ENCODE results near the gene ANXA1. TPM values are rescaled to one million over a fixed set of nuclear protein-coding genes. Genes with fewer than 3 reads are reported as not detected.

ANXA1 gene
- polyA plus RNA-seq, 1 experiment: 596 TPM

DNA sequence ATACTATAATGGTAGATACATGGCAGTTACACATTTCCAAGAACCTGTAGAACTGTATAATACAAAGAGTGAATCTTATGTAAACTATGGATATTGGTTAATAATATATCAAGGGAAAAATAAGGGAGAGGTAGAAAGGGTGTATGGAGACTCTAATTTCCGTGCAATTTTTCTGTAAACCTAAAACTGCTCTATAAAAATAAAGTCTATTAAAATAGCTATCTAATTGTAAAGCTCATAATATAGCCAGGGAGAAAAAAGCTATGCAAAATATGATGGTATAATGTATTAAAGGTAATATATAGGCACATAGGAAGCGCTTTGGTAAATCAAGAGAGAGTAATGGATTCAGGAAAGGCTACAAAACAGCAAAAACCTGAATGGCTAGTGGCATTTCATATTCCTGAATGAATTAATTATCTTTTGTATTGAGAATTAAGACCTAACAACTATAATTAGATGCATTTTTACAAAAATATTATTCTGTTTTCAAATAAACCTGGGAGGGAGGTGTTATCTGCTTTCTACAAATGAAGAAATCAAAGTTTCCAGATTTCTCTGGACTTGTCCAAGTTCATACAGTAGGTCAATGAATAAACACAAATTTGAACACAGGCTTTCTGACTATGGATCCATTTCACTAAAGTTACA, 22.8 kb downstream of the ANXA1 start:
- Histone ChIP-seq H3K27me3 (ENCODE audit: control insufficient read depth, insufficient read depth, low read length) (no peaks in the 10 kb centered on the region), H3K4me3 (ENCODE audit: low read depth, low read length) (no peak overlapping the region), H3K9me3 (ENCODE audit: control insufficient read depth, insufficient read depth, low read length) (no peaks in the 10 kb centered on the region), H3K27ac (ENCODE audit: low read depth, low read length) (no peak overlapping the region)
- CTCF ChIA-PET: interaction anchor here (0.6 to 5.5 kb wide), 4 partner anchors 8 to 316 kb away, joined by 3 to 31 read pairs (median 12); no protein-coding TSS in a partner anchor
- POLR2A ChIA-PET: no interaction called here
- no peak for DNase-seq (ENCODE audit: low read depth, low spot score)
- TF ChIP-seq, protein P1, sequence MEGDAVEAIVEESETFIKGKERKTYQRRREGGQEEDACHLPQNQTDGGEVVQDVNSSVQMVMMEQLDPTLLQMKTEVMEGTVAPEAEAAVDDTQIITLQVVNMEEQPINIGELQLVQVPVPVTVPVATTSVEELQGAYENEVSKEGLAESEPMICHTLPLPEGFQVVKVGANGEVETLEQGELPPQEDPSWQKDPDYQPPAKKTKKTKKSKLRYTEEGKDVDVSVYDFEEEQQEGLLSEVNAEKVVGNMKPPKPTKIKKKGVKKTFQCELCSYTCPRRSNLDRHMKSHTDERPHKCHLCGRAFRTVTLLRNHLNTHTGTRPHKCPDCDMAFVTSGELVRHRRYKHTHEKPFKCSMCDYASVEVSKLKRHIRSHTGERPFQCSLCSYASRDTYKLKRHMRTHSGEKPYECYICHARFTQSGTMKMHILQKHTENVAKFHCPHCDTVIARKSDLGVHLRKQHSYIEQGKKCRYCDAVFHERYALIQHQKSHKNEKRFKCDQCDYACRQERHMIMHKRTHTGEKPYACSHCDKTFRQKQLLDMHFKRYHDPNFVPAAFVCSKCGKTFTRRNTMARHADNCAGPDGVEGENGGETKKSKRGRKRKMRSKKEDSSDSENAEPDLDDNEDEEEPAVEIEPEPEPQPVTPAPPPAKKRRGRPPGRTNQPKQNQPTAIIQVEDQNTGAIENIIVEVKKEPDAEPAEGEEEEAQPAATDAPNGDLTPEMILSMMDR (IDR thresholded peaks at IDR 0.05; ENCODE audit: low read depth, low read length): no peak

DNA sequence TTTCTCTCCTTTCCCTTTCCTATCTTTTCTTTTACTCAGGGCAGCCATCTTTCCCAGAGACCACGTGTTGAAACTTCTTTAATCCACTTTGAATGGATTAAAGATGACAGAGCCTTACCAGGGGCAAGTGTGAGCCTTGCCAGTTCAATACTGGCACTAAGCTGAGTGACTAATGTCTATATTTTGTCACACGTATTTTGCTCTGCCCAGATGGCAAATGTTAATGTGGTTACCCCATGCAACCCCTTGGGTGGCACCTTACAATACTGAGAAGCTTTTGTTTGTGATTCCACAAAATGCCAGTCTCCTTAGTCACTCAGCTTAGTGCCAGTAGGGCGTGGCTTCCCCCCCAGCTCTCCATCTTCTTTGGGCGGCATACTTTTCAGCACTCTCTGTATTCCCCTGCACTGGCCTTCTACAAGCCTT, 24.8 kb downstream of the ANXA1 start:
- TF ChIP-seq, protein P1 (IDR thresholded peaks at IDR 0.05; ENCODE audit: low read depth, low read length): no peak
- ChIA-PET POLR2A (no interaction called here), CTCF (interaction anchor here (1.0 to 8.6 kb wide), 3 partner anchors 24 to 154 kb away, joined by 3 to 228 read pairs (median 6); no protein-coding TSS in a partner anchor)
- Histone ChIP-seq H3K27me3 (ENCODE audit: control insufficient read depth, insufficient read depth, low read length) (no peaks in the 10 kb centered on the region), H3K9me3 (ENCODE audit: control insufficient read depth, insufficient read depth, low read length) (no peaks in the 10 kb centered on the region), H3K27ac (ENCODE audit: low read depth, low read length) (no peak overlapping the region), H3K4me3 (ENCODE audit: low read depth, low read length) (no peak overlapping the region)
- no peak for DNase-seq (ENCODE audit: low read depth, low spot score)

DNA sequence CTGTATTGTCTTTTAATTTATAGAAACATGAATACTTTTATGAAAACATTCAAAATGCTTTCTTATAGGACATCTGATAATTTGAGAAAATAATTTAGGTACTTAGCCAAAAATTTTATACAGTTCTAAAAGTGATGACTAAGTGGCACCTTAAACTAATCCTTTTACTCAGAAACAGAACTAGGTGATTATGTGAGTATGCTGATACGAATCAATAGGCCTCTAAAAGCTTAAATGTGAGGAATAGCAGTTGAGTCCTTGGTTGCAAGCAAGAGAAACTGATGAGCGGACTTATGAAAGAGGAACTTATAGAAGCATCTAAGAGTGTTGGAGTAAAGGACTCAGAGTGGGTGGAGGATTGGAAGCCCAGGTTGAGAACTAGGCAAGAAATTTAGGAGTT, 26.4 kb downstream of the ANXA1 start:
- TF ChIP-seq, protein P1 (IDR thresholded peaks at IDR 0.05; ENCODE audit: low read depth, low read length): no peak
- ChIA-PET CTCF (interaction anchor here (0.8 to 8.6 kb wide), 4 partner anchors 10 to 68 kb away, joined by 3 to 228 read pairs (median 4); no protein-coding TSS in a partner anchor), POLR2A (no interaction called here)
- H3K27me3 ChIP-seq (ENCODE audit: control insufficient read depth, insufficient read depth, low read length): no peaks in the 10 kb centered on the region
- DNase-seq (ENCODE audit: low read depth, low spot score): no peak
- no peaks in the 10 kb centered on the region for H3K9me3 ChIP-seq (ENCODE audit: control insufficient read depth, insufficient read depth, low read length)
- H3K27ac ChIP-seq (ENCODE audit: low read depth, low read length): no peak overlapping the region
- H3K4me3 ChIP-seq (ENCODE audit: low read depth, low read length): no peak overlapping the region

- TF ChIP-seq, protein P1 (IDR thresholded peaks at IDR 0.05; ENCODE audit: low read depth, low read length): no peak
- Histone ChIP-seq H3K4me3 (ENCODE audit: low read depth, low read length) (no peak overlapping the region), H3K27ac (ENCODE audit: low read depth, low read length) (no peak overlapping the region), H3K9me3 (ENCODE audit: control insufficient read depth, insufficient read depth, low read length) (no peaks in the 10 kb centered on the region), H3K27me3 (ENCODE audit: control insufficient read depth, insufficient read depth, low read length) (no peaks in the 10 kb centered on the region)
- ChIA-PET CTCF (interaction anchor here (1.1 to 8.6 kb wide), 3 partner anchors 21 to 306 kb away, joined by 3 to 228 read pairs (median 4); no protein-coding TSS in a partner anchor), POLR2A (no interaction called here)
- no peak for DNase-seq (ENCODE audit: low read depth, low spot score)
Observed at GRCh38 chr9:73179589-73179988, 27.9 kb downstream of the ANXA1 start.

GRCh38 chr9:73180403-73180802, 28.7 kb downstream of the ANXA1 start:
- Histone ChIP-seq H3K9me3 (ENCODE audit: control insufficient read depth, insufficient read depth, low read length) (no peaks in the 10 kb centered on the region), H3K27ac (ENCODE audit: low read depth, low read length) (no peak overlapping the region), H3K27me3 (ENCODE audit: control insufficient read depth, insufficient read depth, low read length) (no peaks in the 10 kb centered on the region), H3K4me3 (ENCODE audit: low read depth, low read length) (no peak overlapping the region)
- ChIA-PET CTCF (interaction anchor here (0.6 to 8.6 kb wide), 4 partner anchors 19 to 307 kb away, joined by 3 to 228 read pairs (median 4); no protein-coding TSS in a partner anchor), POLR2A (no interaction called here)
- DNase-seq (ENCODE audit: low read depth, low spot score): no peak
- TF ChIP-seq, protein P1 (IDR thresholded peaks at IDR 0.05; ENCODE audit: low read depth, low read length): no peak

Measured in AG04450 (cell line).